Mucosa of stomach (tissue), 1 donor: ENCODE data around the gene ATF5.
"Not testable (repeated sequence)": the region's sequence is repeated elsewhere in the genome, so short reads cannot be mapped to it uniquely, and the experiment has no call there.

Source experiments
- H3K27me3 ChIP-seq: one replicate; pipeline ENCODE4 v1.7.0; 2013; ENCODE audit warnings: mild to moderate bottlenecking, low read length; ENCODE audit not compliant: control insufficient read depth, insufficient read depth
- H3K36me3 ChIP-seq: one replicate; pipeline ENCODE4 v1.7.0; 2013; ENCODE audit warnings: low read length; ENCODE audit not compliant: control insufficient read depth, insufficient read depth
- H3K4me1 ChIP-seq: one replicate; pipeline ENCODE4 v1.7.0; 2013; ENCODE audit warnings: mild to moderate bottlenecking, low read length; ENCODE audit not compliant: control insufficient read depth, insufficient read depth
- H3K4me3 ChIP-seq: one replicate; pipeline ENCODE4 v1.7.0; 2013; ENCODE audit warnings: low read length
- H3K9ac ChIP-seq: one replicate; pipeline ENCODE4 v1.7.0; 2013; ENCODE audit warnings: mild to moderate bottlenecking, low read length, moderate library complexity
- H3K9me3 ChIP-seq: one replicate; pipeline ENCODE4 v1.7.0; 2013; ENCODE audit warnings: mild to moderate bottlenecking, low read length, moderate library complexity; ENCODE audit not compliant: control insufficient read depth
- donor health status: Pancreatic carcinoma.

The ATF5 gene

DNA sequence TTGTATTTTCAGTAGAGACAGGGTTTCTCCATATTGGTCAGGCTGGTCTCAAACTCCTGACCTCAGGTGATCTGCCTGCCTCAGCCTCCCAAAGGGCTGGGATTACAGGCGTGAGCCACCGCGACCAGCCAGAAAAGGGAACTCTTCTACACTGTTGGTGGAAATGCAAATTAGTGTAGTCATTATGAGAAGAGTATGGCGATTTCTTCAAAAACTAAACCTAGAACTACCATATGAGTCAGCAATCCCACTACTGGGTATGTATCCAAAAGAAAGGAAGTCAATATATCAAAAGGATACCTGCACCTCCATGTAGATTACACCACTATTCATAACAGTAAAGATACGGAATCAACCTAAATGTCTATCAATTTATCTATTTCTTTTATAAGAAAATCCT is 15.6 kb downstream of the ATF5 start:
- not testable (repeated sequence) for H3K9me3 ChIP-seq, H3K9ac ChIP-seq, H3K4me3 ChIP-seq, H3K4me1 ChIP-seq, H3K27me3 ChIP-seq, H3K36me3 ChIP-seq

DNA sequence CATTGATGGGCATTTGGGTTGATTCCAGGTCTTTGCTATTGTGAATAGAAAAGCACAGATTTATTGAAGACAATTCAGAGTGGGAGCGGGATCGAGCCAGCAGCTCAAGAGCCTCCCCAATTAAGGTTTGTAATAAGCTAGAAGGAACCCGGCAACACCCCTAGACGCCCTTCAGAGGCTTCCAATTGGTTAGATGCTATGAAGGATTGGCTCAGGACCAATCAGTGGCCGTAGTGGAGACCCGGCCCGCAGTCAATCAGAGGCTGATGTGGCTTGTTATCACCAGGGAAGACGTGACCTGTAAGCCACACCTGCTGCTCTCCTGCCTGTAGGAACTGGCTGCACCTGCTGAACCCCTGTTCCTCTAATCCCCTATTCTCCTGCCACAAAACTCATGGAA is 17.4 kb downstream of the ATF5 start:
- Histone ChIP-seq H3K9ac (no peak overlapping the region), H3K36me3 (no peaks in the 10 kb centered on the region), H3K27me3 (no peaks in the 10 kb centered on the region), H3K9me3 (no peaks in the 10 kb centered on the region), H3K4me3 (no peak overlapping the region), H3K4me1 (no peaks in the 10 kb centered on the region)

DNA sequence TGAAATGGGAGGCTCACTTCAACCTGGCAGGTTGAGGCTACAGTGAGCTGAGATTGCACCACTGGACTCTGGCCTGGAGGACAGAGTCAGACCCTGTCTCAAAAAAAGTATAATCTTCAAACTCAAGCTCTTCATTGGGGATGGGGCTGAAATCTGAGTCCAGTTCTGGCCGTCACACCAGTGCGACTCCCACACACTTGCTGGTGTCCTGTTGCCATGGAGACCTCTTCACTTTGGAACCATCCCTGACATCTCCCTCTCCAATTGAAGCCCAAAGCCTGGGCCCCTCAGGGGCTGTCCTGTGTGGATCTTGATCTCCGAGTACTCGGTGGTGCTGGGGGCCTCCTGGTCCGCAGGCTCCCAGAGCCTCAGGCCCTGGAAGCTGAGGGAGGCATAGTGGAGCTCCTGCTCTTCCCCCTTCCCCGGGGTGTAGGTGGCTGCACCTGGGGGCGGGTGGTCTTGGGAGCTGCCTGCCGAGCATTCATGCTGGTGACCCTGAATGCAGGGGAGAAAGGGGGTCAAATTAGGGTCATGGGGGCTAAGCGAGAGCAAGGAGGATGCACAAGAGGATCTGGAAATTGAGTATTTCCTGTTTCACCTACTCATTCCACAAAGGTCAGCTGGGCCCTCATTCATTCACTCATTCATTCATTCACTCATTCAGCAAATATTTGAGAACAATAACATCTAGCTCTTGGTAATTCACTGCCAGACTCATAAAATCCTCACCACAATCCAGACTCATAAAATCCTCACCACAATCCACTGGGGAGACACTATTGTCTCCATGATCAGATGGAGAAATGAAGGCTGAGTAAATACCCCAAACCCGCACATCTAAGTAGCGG is 21.0 kb downstream of the ATF5 start:
- no peaks in the 10 kb centered on the region for H3K36me3 ChIP-seq
- H3K4me1 ChIP-seq: no peaks in the 10 kb centered on the region
- H3K9ac ChIP-seq: no peak overlapping the region
- H3K9me3 ChIP-seq: no peaks in the 10 kb centered on the region
- H3K4me3 ChIP-seq: no peak overlapping the region
- H3K27me3 ChIP-seq: no peaks in the 10 kb centered on the region

DNA sequence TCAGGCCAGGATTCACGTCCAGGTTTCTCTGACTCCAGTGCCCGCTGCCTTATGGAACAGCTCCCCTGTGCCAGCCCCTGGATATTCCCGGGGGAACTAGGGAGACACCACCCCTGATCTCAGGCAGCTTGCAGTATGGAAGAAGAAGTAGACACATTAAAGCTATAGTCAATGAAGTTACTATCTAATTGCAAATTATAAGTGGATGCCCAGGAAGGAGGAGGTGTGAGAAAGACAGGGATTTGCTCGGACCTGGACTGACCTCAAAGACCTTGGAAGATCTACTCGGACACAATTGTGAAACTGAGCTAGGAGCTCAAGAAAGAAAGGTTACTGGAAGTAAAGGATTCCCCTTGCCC is 21.6 kb downstream of the ATF5 start:
- Histone ChIP-seq H3K27me3 (no peaks in the 10 kb centered on the region), H3K9ac (no peak overlapping the region), H3K9me3 (no peaks in the 10 kb centered on the region), H3K4me3 (no peak overlapping the region), H3K36me3 (no peaks in the 10 kb centered on the region), H3K4me1 (no peaks in the 10 kb centered on the region)

DNA sequence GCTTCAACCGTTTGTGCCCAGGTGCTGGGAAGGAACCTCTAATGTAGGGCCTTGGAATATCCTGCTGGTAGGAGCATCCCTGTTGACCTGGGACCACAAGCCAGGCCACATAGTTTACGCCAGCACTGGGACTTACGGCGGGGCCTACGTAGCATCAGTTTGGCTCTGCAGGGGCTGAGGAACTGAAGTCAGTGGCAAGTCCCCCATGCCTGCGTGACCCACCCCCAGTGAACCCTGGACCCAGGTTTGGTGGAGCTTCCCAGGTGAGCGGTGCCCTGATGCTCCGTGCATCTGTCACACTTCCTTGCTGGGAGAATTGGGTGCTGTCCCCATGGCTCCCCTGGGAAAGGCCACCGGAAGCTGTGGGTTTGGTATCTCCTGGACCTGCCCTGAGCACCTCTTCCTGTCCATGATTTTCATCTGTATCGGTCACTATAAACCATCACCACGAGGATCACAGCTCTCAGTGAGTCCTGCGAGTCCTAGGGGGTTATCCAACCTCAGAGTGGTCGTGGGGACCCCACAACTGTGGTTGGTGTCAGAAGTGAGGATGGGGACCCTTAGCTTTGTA is 22.0 kb downstream of the ATF5 start:
- Histone ChIP-seq H3K4me1 (no peaks in the 10 kb centered on the region), H3K27me3 (no peaks in the 10 kb centered on the region), H3K9ac (no peak overlapping the region), H3K4me3 (no peak overlapping the region), H3K9me3 (no peaks in the 10 kb centered on the region), H3K36me3 (no peaks in the 10 kb centered on the region)

DNA sequence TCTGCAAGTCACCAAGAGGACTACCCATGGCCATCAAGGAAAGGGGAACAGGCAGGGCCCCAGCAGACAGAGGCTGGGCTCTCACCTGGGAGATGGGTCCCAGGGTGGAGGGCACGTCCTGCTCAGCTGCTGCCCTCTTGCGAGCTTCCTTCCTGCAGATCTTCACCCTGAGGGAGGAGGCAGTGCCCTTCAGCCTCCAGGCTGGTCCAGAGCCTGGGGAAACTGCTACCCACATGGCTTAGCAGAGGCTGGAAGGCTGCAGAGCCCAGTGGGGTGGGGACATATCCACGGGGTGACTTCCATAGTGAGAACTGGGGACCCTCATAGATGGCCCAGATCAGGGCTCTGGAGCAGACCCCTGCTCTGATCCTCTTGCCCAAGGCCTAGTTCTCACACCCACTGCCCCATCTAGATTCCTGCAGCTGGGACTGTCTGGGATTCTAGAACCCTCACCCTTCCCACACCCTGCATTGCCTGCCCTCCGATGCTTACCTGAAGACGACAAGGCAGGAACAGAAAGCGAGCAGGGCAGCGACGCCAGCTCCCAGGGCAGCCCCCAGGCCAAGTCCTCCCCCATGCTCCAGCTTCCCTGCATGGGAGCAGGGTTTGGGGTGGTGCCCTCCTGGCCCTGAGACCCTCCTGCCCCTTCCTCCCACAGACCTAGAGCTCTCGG is 22.9 kb downstream of the ATF5 start:
- Histone ChIP-seq H3K36me3 (no peaks in the 10 kb centered on the region), H3K4me1 (no peaks in the 10 kb centered on the region), H3K9me3 (no peaks in the 10 kb centered on the region), H3K27me3 (no peaks in the 10 kb centered on the region), H3K4me3 (no peak overlapping the region), H3K9ac (no peak overlapping the region)

DNA sequence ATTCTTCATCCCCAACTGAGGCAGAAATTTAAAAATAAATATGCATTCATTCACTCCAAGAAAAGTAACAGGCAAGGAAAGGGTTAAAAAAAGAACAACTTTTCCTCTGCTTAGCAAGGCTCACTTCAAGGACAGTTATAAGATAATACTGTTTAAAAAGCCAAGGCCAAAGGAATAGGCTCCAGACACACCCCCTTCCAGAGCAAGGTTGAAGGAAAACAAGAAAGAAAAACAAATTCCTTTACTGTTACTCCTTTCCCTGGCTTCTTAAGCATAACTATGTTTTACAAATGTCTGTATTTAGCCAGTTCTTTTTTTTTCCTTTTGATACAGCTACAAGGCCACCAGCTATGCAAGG is 23.5 kb downstream of the ATF5 start:
- Histone ChIP-seq H3K36me3 (no peaks in the 10 kb centered on the region), H3K4me3 (no peak overlapping the region), H3K9ac (no peak overlapping the region), H3K9me3 (no peaks in the 10 kb centered on the region), H3K4me1 (no peaks in the 10 kb centered on the region), H3K27me3 (no peaks in the 10 kb centered on the region)

DNA sequence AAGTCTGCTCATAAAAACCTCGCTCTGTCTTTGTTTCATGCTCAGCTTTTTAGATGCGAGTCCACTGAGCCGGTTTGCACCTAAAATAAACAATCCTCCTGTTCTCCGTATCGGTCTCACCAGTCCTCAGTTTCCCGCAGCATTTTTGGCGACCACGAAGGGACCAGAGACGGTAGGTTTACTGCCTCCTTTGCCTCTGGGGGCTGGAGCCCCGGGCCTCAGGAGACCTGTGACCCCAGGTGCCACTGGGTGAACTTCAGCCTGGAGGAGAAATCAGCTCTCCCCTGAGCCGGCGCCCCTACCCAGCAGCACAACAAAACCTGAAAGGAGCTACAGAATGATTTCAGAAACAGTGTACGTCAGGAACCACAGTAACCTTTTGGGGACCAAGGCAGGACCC is 23.9 kb downstream of the ATF5 start:
- Histone ChIP-seq H3K36me3 (no peaks in the 10 kb centered on the region), H3K27me3 (no peaks in the 10 kb centered on the region), H3K9ac (no peak overlapping the region), H3K9me3 (no peaks in the 10 kb centered on the region), H3K4me1 (no peaks in the 10 kb centered on the region), H3K4me3 (no peak overlapping the region)

DNA sequence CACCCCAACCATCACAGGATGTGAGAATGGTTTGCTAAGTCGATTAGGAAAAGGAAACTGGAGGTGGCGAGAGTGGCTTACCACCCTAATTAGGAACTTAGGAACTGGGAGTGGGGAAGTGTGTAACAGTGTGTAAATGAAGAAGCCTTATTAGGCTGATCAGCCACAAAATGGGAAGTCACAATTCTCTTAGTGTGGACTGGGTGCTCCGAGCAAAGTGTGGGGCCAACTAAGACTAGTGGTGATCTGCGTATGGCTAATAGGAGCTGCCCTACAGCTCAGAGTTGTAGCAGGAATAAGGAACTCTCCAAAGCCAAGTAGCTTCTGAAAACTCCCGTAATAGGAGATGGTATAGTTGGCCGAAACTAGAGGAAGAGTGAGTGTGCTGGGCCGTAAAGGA is 24.4 kb downstream of the ATF5 start:
- Histone ChIP-seq H3K9ac (no peak overlapping the region), H3K9me3 (no peaks in the 10 kb centered on the region), H3K4me1 (no peaks in the 10 kb centered on the region), H3K27me3 (no peaks in the 10 kb centered on the region), H3K4me3 (no peak overlapping the region), H3K36me3 (no peaks in the 10 kb centered on the region)

DNA sequence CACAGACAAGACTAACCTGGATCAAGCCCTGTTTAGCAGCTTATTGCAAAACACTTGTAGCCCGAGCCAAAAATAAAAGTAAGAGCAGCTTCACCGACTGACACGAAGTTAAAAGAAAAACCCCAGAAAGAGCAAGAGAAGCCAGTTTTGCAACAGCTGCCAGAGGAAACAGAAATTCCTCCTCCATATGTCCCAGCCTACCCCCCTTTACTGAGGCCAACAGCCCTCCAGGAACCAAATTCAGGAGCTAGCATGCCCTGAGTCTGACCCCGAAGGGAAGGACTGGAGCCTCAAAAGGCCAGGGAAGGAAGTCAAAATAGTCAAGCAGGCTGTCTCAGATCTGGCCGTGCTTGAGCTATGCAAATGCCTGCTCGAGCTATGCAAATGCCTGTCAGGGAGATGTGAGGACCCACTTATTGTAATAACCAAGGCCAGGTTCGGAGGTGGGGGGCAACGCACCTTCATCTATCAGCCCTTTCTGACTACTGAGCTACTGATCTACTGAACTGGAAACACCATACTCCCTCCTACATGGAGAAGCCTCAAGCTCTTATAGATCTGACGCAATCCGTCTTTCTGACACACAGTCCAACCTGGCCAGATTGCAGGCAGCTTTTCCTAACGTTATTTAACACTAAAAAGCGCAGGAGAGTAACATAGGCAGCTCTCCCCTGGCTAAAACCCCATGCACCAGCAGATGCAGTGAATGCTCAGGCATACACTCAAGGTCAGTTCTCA is 25.3 kb downstream of the ATF5 start:
- no peak overlapping the region for H3K4me3 ChIP-seq
- H3K36me3 ChIP-seq: no peaks in the 10 kb centered on the region
- H3K9me3 ChIP-seq: no peaks in the 10 kb centered on the region
- H3K27me3 ChIP-seq: no peaks in the 10 kb centered on the region
- H3K9ac ChIP-seq: no peak overlapping the region
- H3K4me1 ChIP-seq: no peaks in the 10 kb centered on the region

DNA sequence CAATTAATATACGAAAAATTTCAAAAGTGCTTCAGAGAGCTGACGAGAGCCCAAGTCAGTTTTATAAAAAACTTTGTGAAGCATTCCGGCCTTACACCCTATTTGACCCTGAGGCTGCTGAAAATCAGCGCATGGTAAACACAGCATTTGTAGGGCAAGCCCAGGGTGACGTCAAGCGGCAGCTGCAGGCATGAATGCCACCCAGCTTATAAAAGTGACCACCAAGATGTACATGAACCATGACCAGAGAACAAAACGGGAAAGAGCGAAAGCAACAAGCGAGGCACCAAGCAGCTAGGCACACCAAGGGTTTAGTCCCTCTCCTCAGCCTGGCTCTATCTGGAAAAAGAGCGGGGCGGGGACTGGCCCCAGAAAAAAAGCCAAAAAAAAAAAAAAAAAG is 25.9 kb downstream of the ATF5 start:
- no peak overlapping the region for H3K9ac ChIP-seq

DNA sequence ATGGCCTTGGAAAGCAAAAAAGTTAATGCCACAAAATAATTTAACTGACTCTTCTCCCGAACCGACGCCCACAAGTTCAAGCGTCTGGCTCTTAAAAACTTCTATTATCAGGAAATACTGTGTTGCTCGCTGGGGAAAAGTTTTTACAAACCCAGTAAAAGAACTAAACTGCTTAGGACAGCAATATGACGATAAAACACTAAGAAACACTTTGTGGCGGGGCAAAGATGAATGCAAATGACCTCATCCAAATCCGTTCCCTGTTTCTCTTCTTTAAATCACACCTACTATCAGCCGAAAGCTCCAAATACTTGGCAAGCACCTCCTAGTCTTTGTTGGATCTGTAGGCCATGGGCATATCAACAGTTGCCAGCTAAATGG is 27.1 kb downstream of the ATF5 start:
- Histone ChIP-seq H3K9me3 (no peaks in the 10 kb centered on the region), H3K4me1 (no peaks in the 10 kb centered on the region), H3K36me3 (no peaks in the 10 kb centered on the region), H3K9ac (no peak overlapping the region), H3K4me3 (no peak overlapping the region), H3K27me3 (no peaks in the 10 kb centered on the region)

More for the DNA sequence above, 25.9 kb downstream of the ATF5 start:
- Histone ChIP-seq H3K36me3 (no peaks in the 10 kb centered on the region), H3K4me1 (no peaks in the 10 kb centered on the region), H3K9me3 (no peaks in the 10 kb centered on the region), H3K4me3 (no peak overlapping the region), H3K27me3 (no peaks in the 10 kb centered on the region)
